ENCODE data around the gene C2CD4B.

- peak; percentile 70 for TF ChIP-seq EZH2 (IDR thresholded peaks at IDR 0.05)
- TF ChIP-seq, protein P1, sequence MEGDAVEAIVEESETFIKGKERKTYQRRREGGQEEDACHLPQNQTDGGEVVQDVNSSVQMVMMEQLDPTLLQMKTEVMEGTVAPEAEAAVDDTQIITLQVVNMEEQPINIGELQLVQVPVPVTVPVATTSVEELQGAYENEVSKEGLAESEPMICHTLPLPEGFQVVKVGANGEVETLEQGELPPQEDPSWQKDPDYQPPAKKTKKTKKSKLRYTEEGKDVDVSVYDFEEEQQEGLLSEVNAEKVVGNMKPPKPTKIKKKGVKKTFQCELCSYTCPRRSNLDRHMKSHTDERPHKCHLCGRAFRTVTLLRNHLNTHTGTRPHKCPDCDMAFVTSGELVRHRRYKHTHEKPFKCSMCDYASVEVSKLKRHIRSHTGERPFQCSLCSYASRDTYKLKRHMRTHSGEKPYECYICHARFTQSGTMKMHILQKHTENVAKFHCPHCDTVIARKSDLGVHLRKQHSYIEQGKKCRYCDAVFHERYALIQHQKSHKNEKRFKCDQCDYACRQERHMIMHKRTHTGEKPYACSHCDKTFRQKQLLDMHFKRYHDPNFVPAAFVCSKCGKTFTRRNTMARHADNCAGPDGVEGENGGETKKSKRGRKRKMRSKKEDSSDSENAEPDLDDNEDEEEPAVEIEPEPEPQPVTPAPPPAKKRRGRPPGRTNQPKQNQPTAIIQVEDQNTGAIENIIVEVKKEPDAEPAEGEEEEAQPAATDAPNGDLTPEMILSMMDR (IDR thresholded peaks at IDR 0.05) = peak; percentile 20
These were observed at the start of gene C2CD4B for GRCh38 chr15:62165104-62165792.

All from neural progenitor cell (in vitro differentiated cells).